IMR-90 (cell line): ENCODE results near the gene TWIST2. TPM values are rescaled to one million over a fixed set of nuclear protein-coding genes. Genes with fewer than 3 reads are reported as not detected.

Source experiments
- ATAC-seq: fragments of 200-7000 bp; cut with Tn5 transposase; 2 replicates; pipeline ENCODE4 v1.9.1; 2020; ENCODE audit warnings: low read depth, mild to moderate bottlenecking, moderate library complexity
- BruUV-seq: library from RNA; stranded (reverse); fragments of 400-500 nt; replicated peaks from 2 replicates; lab custom pipeline; 2021; lab: Mats Ljungman, UMichigan
- CTCF ChIA-PET: fragments of 300-600 bp; formaldehyde crosslinking; extraction: SDS; loops from one replicate; lab custom pipeline; 2021; ENCODE audit warnings: antibody characterized with exemption; lab: Yijun Ruan, JAX
- POLR2A ChIA-PET: fragments of 300-600 bp; sonication (Branson Sonifier 250); formaldehyde crosslinking; loops from one replicate; lab custom pipeline; 2022; ENCODE audit warnings: antibody characterized with exemption; ENCODE audit not compliant: unreplicated experiment; lab: Charles Lee
- DNase-seq: peaks from one replicate; pipeline ENCODE4 v3.0.0; 2013
- H2AFZ ChIP-seq: replicated peaks from 2 replicates; pipeline ENCODE3; 2013; ENCODE audit warnings: low read length, mild to moderate bottlenecking; ENCODE audit not compliant: poor library complexity
- H2AK5ac ChIP-seq: 2 replicates; pipeline ENCODE4 v1.6.1; 2013; ENCODE audit warnings: low read depth, low read length, inconsistent platforms
- H2AK9ac ChIP-seq: replicated peaks from 2 replicates; pipeline ENCODE3; 2013; ENCODE audit warnings: mild to moderate bottlenecking, low read depth, low read length, moderate library complexity; ENCODE audit not compliant: poor library complexity
- H2BK120ac ChIP-seq: 2 replicates; pipeline ENCODE4 v1.6.1; 2013; ENCODE audit warnings: low read depth, low read length, inconsistent platforms
- H2BK15ac ChIP-seq: 3 replicates; pipeline ENCODE4 v1.6.1; 2013; ENCODE audit warnings: low read depth, low read length, inconsistent platforms
- H2BK20ac ChIP-seq: 2 replicates; pipeline ENCODE4 v1.6.1; 2013; ENCODE audit warnings: low read depth, mild to moderate bottlenecking, inconsistent platforms, low read length, moderate library complexity
- H2BK5ac ChIP-seq: 2 replicates; pipeline ENCODE4 v1.6.1; 2013; ENCODE audit warnings: mild to moderate bottlenecking, low read depth, low read length, inconsistent platforms; ENCODE audit not compliant: poor library complexity, severe bottlenecking
- H3K14ac ChIP-seq: replicated peaks from 2 replicates; pipeline ENCODE4 v1.6.1; 2013; ENCODE audit warnings: low read depth, low read length, inconsistent platforms
- H3K18ac ChIP-seq: 2 replicates; pipeline ENCODE4 v1.6.1; 2013; ENCODE audit warnings: low read depth, low read length, control low read depth
- H3K23ac ChIP-seq: 2 replicates; pipeline ENCODE4 v1.6.1; 2013; ENCODE audit warnings: low read depth, low read length, inconsistent platforms
- H3K27ac ChIP-seq: 2 replicates; pipeline ENCODE4 v1.5.1; 2013; ENCODE audit warnings: mild to moderate bottlenecking, control low read depth, low read length; ENCODE audit not compliant: insufficient read depth
- H3K27me3 ChIP-seq: 2 replicates; pipeline ENCODE4 v1.6.1; 2013; ENCODE audit warnings: low read length; ENCODE audit not compliant: control insufficient read depth, insufficient read depth
- H3K36me3 ChIP-seq: 2 replicates; pipeline ENCODE4 v1.6.1; 2013; ENCODE audit warnings: low read length, mixed read lengths; ENCODE audit not compliant: control insufficient read depth, insufficient read depth
- H3K4ac ChIP-seq: 2 replicates; pipeline ENCODE4 v1.6.1; 2013; ENCODE audit warnings: low read depth, low read length, inconsistent platforms
- H3K4me1 ChIP-seq: 2 replicates; pipeline ENCODE4 v1.6.1; 2013; ENCODE audit warnings: low read length, mixed read lengths; ENCODE audit not compliant: control insufficient read depth, insufficient read depth
- H3K4me2 ChIP-seq: 2 replicates; pipeline ENCODE4 v1.6.1; 2013; ENCODE audit warnings: low read depth, mild to moderate bottlenecking, control low read depth, low read length, moderate library complexity
- H3K4me3 ChIP-seq: 2 replicates; pipeline ENCODE4 v1.5.1; 2013; ENCODE audit warnings: low read depth, mild to moderate bottlenecking, control low read depth, low read length, moderate library complexity; ENCODE audit not compliant: insufficient read depth
- H3K56ac ChIP-seq: 2 replicates; pipeline ENCODE4 v1.6.1; 2013; ENCODE audit warnings: low read length, inconsistent platforms; ENCODE audit not compliant: insufficient read depth; ENCODE audit errors: extremely low read depth
- H3K79me1 ChIP-seq, 2 experiments: 2 replicates each; pipeline ENCODE4 v1.6.1; 2013; ENCODE audit warnings: low read length in 2 of 2, inconsistent platforms in 1 of 2, low read depth in 1 of 2
- H3K9ac ChIP-seq: 2 replicates; pipeline ENCODE4 v1.6.1; 2013; ENCODE audit warnings: low read depth, low read length, control low read depth
- H3K9me1 ChIP-seq: 2 replicates; pipeline ENCODE4 v1.6.1; 2013; ENCODE audit warnings: low read length, inconsistent platforms; ENCODE audit not compliant: insufficient read depth
- H3K9me3 ChIP-seq: 2 replicates; pipeline ENCODE4 v1.6.1; 2013; ENCODE audit warnings: low read length; ENCODE audit not compliant: control insufficient read depth, insufficient read depth
- H4K20me1 ChIP-seq: 2 replicates; pipeline ENCODE4 v1.6.1; 2013; ENCODE audit warnings: low read length, inconsistent platforms; ENCODE audit not compliant: insufficient read depth
- H4K5ac ChIP-seq: 2 replicates; pipeline ENCODE4 v1.6.1; 2013; ENCODE audit warnings: mild to moderate bottlenecking, low read depth, low read length, control low read depth
- H4K8ac ChIP-seq, 2 experiments: 2 replicates each; pipeline ENCODE4 v1.6.1; 2013; ENCODE audit warnings: low read depth in 2 of 2, low read length in 2 of 2, control low read depth in 1 of 2, inconsistent platforms in 1 of 2
- H4K91ac ChIP-seq: 2 replicates; pipeline ENCODE4 v1.6.1; 2013; ENCODE audit warnings: low read depth, low read length, inconsistent platforms; ENCODE audit not compliant: insufficient read depth
- MXI1 ChIP-seq: IDR thresholded peaks from 2 replicates; pipeline ENCODE4 v1.6.1; 2012; ENCODE audit warnings: low read depth, mild to moderate bottlenecking, low read length, moderate library complexity, borderline replicate concordance
- NFE2L2 ChIP-seq: fragments of 150-350 bp; IDR thresholded peaks from 2 replicates; pipeline ENCODE4 v1.6.1; 2016; ENCODE audit warnings: low read depth, mild to moderate bottlenecking, low read length
- WGBS, 2 experiments: methylation state at CpG; one replicate each; pipeline versions ENCODE4 v1.1.5 to v1.1.7; 2013; ENCODE audit warnings: missing lambda C conversion rate in 2 of 2; ENCODE audit not compliant: insufficient read length in 1 of 2; ENCODE audit errors: extremely low coverage in 2 of 2; 5-methylcytosine and 5-hydroxymethylcytosine counted together
- dilution Hi-C: fragments of 300-500 bp; cut with HindIII; formaldehyde crosslinking; loops from one replicate; pipeline ENCODE4 v1.14.3; 2018; ENCODE audit warnings: low sequenced_read_pairs; ENCODE audit not compliant: unreplicated experiment
- in situ Hi-C: fragments of 300-500 bp; cut with MboI; formaldehyde crosslinking; loops from 3 replicates; pipeline ENCODE4 v1.14.3; 2019; ENCODE audit warnings: low sequenced_read_pairs, inconsistent platforms, mixed read lengths
- intact Hi-C: fragments of 100-400 bp; cut with micrococcal nuclease; formaldehyde crosslinking; loops from 2 replicates; pipeline ENCODE4 v1.10.0; 2022
- polyA plus RNA-seq, 3 experiments: library from polyadenylated mRNA; depleted of rRNA; stranded (reverse); fragments of >200 nt; gene quantifications; 2 replicates each; pipeline ENCODE4 v1.2.3, GENCODE V29; 2012; ENCODE audit warnings: low replicate concordance in 1 of 3
- total RNA-seq: library from RNA; depleted of rRNA; stranded (reverse); fragments of >200 nt; gene quantifications from 2 replicates; pipeline ENCODE4 v1.2.3, GENCODE V29; 2012

Gene TWIST2
- total and polyA plus RNA-seq, 2 of the 4 experiments (the other 2 are of a cell fraction), result 9.3 to 33.6 TPM

GRCh38 chr2:238879043-238879442 lies 31.2 kb downstream of the TWIST2 start:
- ATAC-seq, result no peak
- BruUV-seq, result no TSS peak

More at GRCh38 chr2:238879043-238879442, 31.2 kb downstream of the TWIST2 start:
- no peak overlapping the region for H3K23ac ChIP-seq
- H4K20me1 ChIP-seq, result peaks cover 16% of the 10 kb centered on the region
- H4K91ac ChIP-seq, result no peak overlapping the region
- no peak overlapping the region for H2AK5ac ChIP-seq
- WGBS, 2 experiments, result no CpG with 5 or more reads among the region's 6 CpGs
- H3K27me3 ChIP-seq, result no peaks in the 10 kb centered on the region
- no peak overlapping the region for H3K56ac ChIP-seq
- H2BK15ac ChIP-seq, result no peak overlapping the region
- no peak overlapping the region for H3K4me3 ChIP-seq
- in situ Hi-C loops (no loop called here), dilution Hi-C loops (no loop called here), intact Hi-C loops (no loop called here)
- no peak for TF ChIP-seq NFE2L2
- TF ChIP-seq MXI1, result no peak
- POLR2A ChIA-PET, result no interaction called here
- no peak overlapping the region for H2BK5ac ChIP-seq
- H2AFZ ChIP-seq, result no peak overlapping the region
- DNase-seq, result no peak
- H2AK9ac ChIP-seq, result no peak overlapping the region
- peaks cover 12% of the 10 kb centered on the region; the same call in 1 of the 2 replicates for H3K36me3 ChIP-seq
- no peak overlapping the region for H2BK20ac ChIP-seq
- no peaks in the 10 kb centered on the region for H3K9me3 ChIP-seq
- H3K4me1 ChIP-seq, result peaks cover 15% of the 10 kb centered on the region
- H3K79me1 ChIP-seq, result peaks cover 29 to 59% of the 10 kb centered on the region in 2 experiments
- no peak overlapping the region for H3K27ac ChIP-seq
- CTCF ChIA-PET, result no interaction called here
- H3K9me1 ChIP-seq, result peaks cover 15% of the 10 kb centered on the region
- no peak overlapping the region for H2BK120ac ChIP-seq
- no peak overlapping the region for H3K4me2 ChIP-seq
- no peak overlapping the region for H3K9ac ChIP-seq
- no peak overlapping the region for H3K14ac ChIP-seq
- H4K5ac ChIP-seq, result no peak overlapping the region
- no peak overlapping the region for H3K18ac ChIP-seq
- no peak overlapping the region for H3K4ac ChIP-seq
- no peak overlapping the region for H4K8ac ChIP-seq
